ENCODE results near the gene ITGA1.

Gene ITGA1

DNA sequence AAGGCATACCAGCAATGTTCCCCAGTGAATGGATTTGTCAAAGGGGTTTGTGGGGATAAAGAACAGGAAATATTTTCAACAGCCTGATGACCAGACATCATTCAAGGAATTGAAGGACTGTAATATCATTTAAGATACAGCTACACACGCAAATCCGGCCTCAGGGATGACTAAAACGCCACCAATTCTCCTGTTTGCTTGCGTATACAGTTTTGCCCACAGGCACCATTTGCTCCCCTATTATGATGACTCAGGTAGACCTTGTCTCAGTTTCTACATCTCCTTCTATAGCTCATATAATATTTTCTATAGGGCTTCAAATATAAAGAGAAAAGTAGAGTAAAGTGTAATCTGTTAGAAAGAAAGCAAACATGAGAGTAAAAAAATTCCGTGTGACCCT, 29.7 kb upstream of the ITGA1 start (continued):
- TF ChIP-seq KLF9 (tag by site-specific recombination; IDR thresholded peaks at IDR 0.05; ENCODE audit: low read depth) (no peak), ZNF629 (tag by site-specific recombination; IDR thresholded peaks at IDR 0.05) (no peak), TCF7L2 (IDR thresholded peaks at IDR 0.05; ENCODE audit: borderline replicate concordance, low read depth, low read length) (no peak), ZNF621 (tag by site-specific recombination; IDR thresholded peaks at IDR 0.05) (no peak)
- TF ChIP-seq, protein P1, sequence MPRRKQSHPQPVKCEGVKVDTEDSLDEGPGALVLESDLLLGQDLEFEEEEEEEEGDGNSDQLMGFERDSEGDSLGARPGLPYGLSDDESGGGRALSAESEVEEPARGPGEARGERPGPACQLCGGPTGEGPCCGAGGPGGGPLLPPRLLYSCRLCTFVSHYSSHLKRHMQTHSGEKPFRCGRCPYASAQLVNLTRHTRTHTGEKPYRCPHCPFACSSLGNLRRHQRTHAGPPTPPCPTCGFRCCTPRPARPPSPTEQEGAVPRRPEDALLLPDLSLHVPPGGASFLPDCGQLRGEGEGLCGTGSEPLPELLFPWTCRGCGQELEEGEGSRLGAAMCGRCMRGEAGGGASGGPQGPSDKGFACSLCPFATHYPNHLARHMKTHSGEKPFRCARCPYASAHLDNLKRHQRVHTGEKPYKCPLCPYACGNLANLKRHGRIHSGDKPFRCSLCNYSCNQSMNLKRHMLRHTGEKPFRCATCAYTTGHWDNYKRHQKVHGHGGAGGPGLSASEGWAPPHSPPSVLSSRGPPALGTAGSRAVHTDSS (tag by site-specific recombination; IDR thresholded peaks at IDR 0.05) = no peak

DNA sequence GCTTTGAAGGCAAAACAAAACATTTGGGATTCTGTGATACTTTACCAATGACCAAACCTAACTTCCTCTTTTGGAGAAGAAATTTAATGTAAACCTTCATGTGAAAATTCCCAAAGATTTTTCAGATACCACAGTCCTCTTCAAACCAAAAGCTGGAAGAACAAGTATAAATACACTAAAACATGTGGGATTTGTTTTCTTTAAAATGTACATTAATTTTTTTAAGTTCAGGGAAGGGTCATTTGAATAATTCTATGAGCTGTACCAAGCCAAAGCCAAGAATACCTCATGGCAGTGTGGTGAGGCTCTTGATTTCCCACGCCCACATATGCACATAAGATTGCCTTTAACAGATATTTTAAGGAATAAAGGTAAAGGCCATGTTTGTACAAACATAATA, 28.4 kb upstream of the ITGA1 start:
- Histone ChIP-seq H3K27ac (ENCODE audit: extremely low read depth, low read depth, low read length) (no peak overlapping the region), H3K9me3 (ENCODE audit: control insufficient read depth, insufficient read depth, low read depth, low read length) (no peaks in the 10 kb centered on the region), H3K36me3 (ENCODE audit: control insufficient read depth in 2 of 2, insufficient read depth in 1 of 2, low read length in 2 of 2) (no peaks in the 10 kb centered on the region), H3K4me1 (ENCODE audit: control insufficient read depth, insufficient read depth, low read length) (no peaks in the 10 kb centered on the region), H3K4me3 (ENCODE audit: low read depth, low read length) (no peak overlapping the region)
- ChIA-PET POLR2A (no interaction called here), CTCF (interaction anchor here (0.6 to 0.8 kb wide), 2 partner anchors 16 to 100 kb away, joined by 3 read pairs; no protein-coding TSS in a partner anchor)
- TF ChIP-seq, protein P2, sequence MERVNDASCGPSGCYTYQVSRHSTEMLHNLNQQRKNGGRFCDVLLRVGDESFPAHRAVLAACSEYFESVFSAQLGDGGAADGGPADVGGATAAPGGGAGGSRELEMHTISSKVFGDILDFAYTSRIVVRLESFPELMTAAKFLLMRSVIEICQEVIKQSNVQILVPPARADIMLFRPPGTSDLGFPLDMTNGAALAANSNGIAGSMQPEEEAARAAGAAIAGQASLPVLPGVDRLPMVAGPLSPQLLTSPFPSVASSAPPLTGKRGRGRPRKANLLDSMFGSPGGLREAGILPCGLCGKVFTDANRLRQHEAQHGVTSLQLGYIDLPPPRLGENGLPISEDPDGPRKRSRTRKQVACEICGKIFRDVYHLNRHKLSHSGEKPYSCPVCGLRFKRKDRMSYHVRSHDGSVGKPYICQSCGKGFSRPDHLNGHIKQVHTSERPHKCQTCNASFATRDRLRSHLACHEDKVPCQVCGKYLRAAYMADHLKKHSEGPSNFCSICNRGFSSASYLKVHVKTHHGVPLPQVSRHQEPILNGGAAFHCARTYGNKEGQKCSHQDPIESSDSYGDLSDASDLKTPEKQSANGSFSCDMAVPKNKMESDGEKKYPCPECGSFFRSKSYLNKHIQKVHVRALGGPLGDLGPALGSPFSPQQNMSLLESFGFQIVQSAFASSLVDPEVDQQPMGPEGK (tag by site-specific recombination; IDR thresholded peaks at IDR 0.05) = no peak
- TF ChIP-seq, protein P3, sequence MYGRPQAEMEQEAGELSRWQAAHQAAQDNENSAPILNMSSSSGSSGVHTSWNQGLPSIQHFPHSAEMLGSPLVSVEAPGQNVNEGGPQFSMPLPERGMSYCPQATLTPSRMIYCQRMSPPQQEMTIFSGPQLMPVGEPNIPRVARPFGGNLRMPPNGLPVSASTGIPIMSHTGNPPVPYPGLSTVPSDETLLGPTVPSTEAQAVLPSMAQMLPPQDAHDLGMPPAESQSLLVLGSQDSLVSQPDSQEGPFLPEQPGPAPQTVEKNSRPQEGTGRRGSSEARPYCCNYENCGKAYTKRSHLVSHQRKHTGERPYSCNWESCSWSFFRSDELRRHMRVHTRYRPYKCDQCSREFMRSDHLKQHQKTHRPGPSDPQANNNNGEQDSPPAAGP (tag by site-specific recombination; IDR thresholded peaks at IDR 0.05) = no peak
- TF ChIP-seq HOXD13 (CRISPR knock-in tag; IDR thresholded peaks at IDR 0.05; ENCODE audit: borderline replicate concordance) (no peak), ZSCAN23 (tag by site-specific recombination; IDR thresholded peaks at IDR 0.05) (no peak), ZNF24 (tag by site-specific recombination; IDR thresholded peaks at IDR 0.05) (no peak), ZNF776 (tag by site-specific recombination; IDR thresholded peaks at IDR 0.05; ENCODE audit: borderline replicate concordance) (no peak), ZIC2 (tag by site-specific recombination; IDR thresholded peaks at IDR 0.05) (no peak), ZFP41 (tag by site-specific recombination; IDR thresholded peaks at IDR 0.05; ENCODE audit: borderline replicate concordance) (no peak), KLF16 (tag by site-specific recombination; IDR thresholded peaks at IDR 0.05) (no peak), ZNF707 (tag by site-specific recombination; IDR thresholded peaks at IDR 0.05) (no peak), ZNF623 (tag by site-specific recombination; IDR thresholded peaks at IDR 0.05) (no peak), ZNF248 (tag by site-specific recombination; IDR thresholded peaks at IDR 0.05) (no peak), HOXC10 (CRISPR knock-in tag; IDR thresholded peaks at IDR 0.05) (no peak), ZNF654 (tag by site-specific recombination; IDR thresholded peaks at IDR 0.05; ENCODE audit: low read depth) (no peak), ZNF23 (tag by site-specific recombination; IDR thresholded peaks at IDR 0.05; ENCODE audit: borderline replicate concordance) (no peak)
- TF ChIP-seq, protein P4, sequence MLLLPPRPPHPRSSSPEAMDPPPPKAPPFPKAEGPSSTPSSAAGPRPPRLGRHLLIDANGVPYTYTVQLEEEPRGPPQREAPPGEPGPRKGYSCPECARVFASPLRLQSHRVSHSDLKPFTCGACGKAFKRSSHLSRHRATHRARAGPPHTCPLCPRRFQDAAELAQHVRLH (tag by site-specific recombination; IDR thresholded peaks at IDR 0.05) = no peak
- TF ChIP-seq, protein P5, sequence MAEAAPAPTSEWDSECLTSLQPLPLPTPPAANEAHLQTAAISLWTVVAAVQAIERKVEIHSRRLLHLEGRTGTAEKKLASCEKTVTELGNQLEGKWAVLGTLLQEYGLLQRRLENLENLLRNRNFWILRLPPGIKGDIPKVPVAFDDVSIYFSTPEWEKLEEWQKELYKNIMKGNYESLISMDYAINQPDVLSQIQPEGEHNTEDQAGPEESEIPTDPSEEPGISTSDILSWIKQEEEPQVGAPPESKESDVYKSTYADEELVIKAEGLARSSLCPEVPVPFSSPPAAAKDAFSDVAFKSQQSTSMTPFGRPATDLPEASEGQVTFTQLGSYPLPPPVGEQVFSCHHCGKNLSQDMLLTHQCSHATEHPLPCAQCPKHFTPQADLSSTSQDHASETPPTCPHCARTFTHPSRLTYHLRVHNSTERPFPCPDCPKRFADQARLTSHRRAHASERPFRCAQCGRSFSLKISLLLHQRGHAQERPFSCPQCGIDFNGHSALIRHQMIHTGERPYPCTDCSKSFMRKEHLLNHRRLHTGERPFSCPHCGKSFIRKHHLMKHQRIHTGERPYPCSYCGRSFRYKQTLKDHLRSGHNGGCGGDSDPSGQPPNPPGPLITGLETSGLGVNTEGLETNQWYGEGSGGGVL (tag by site-specific recombination; IDR thresholded peaks at IDR 0.05) = no peak
- TF ChIP-seq, protein P6, sequence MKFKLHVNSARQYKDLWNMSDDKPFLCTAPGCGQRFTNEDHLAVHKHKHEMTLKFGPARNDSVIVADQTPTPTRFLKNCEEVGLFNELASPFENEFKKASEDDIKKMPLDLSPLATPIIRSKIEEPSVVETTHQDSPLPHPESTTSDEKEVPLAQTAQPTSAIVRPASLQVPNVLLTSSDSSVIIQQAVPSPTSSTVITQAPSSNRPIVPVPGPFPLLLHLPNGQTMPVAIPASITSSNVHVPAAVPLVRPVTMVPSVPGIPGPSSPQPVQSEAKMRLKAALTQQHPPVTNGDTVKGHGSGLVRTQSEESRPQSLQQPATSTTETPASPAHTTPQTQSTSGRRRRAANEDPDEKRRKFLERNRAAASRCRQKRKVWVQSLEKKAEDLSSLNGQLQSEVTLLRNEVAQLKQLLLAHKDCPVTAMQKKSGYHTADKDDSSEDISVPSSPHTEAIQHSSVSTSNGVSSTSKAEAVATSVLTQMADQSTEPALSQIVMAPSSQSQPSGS (tag by site-specific recombination; IDR thresholded peaks at IDR 0.05; ENCODE audit: low read depth) = no peak
